IPS-11a (cell line): ENCODE data around the gene NTF4.

Source experiments
- H3K4me3 ChIP-seq: one replicate; pipeline ENCODE4 v1.5.1; 2013; ENCODE audit warnings: low read depth, low read length, control low read depth

The NTF4 gene

GRCh38 chr19:49022116-49022515 is 42.5 kb downstream of the NTF4 start:
- no peak overlapping the region for H3K4me3 ChIP-seq

- H3K4me3 ChIP-seq: no peak overlapping the region
Observed at GRCh38 chr19:49020931-49021895, 43.4 kb downstream of the NTF4 start.

- no peak overlapping the region for H3K4me3 ChIP-seq
Observed at GRCh38 chr19:49020342-49020741, 44.3 kb downstream of the NTF4 start.

GRCh38 chr19:49019242-49019932 is 45.2 kb downstream of the NTF4 start:
- H3K4me3 ChIP-seq: no peak overlapping the region

- peak overlapping the region; percentile 17 for H3K4me3 ChIP-seq
Observed at GRCh38 chr19:49018388-49019241, 46.0 kb downstream of the NTF4 start.

GRCh38 chr19:49017666-49018351 is 46.8 kb downstream of the NTF4 start:
- peak overlapping the region; percentile 20 for H3K4me3 ChIP-seq

GRCh38 chr19:49017041-49017665 is 47.5 kb downstream of the NTF4 start, which contains the start of gene LHB:
Gene LHB, minus strand, starts transcription at chr19:49017091. Its CDS starts 10 bp downstream, at chr19:49017081.
- H3K4me3 ChIP-seq: peak within 1 kb of the TSS; percentile 20

- H3K4me3 ChIP-seq: no peak overlapping the region
Observed at GRCh38 chr19:49016067-49016839, 48.4 kb downstream of the NTF4 start.

GRCh38 chr19:49014870-49015255 is 49.8 kb downstream of the NTF4 start:
- no peak overlapping the region for H3K4me3 ChIP-seq

- H3K4me3 ChIP-seq: no peak overlapping the region
Observed at GRCh38 chr19:49014123-49014869, 50.3 kb downstream of the NTF4 start.

- no peak overlapping the region for H3K4me3 ChIP-seq
Observed at GRCh38 chr19:49011194-49011593, 53.4 kb downstream of the NTF4 start.
